Thyroid gland (tissue), 4 donors: ENCODE results near the gene ARHGAP24. TPM values are rescaled to one million over a fixed set of nuclear protein-coding genes. Genes with fewer than 3 reads are reported as not detected.
A peak's percentile ranks its signal among the peaks of the same experiment; 100 is the strongest.

Experiments
- DNase-seq, 2 donors: peaks; one replicate each; pipeline ENCODE4 v3.0.0-alpha.2; 2019
- H3K27ac ChIP-seq, 3 donors: fragments of 200-600 bp; sonication (generic); 1 replicate in 2 of 3; 2 replicates in 1 of 3; pipeline ENCODE4 v1.5.1; 2016 to 2019; ENCODE audit warnings: mild to moderate bottlenecking in 1 of 3, moderate library complexity in 1 of 3
- H3K27me3 ChIP-seq: fragments of 200-600 bp; sonication (generic); one replicate; pipeline ENCODE4 v1.5.1; 2019
- H3K36me3 ChIP-seq, 2 donors: fragments of 200-600 bp; sonication (generic); one replicate each; pipeline ENCODE4 v1.5.1; 2016 to 2019
- H3K4me1 ChIP-seq, 2 donors: fragments of 200-600 bp; sonication (generic); one replicate each; pipeline ENCODE4 v1.5.1; 2017 to 2019
- H3K4me3 ChIP-seq, 3 donors: fragments of 200-600 bp; sonication (generic); replicated peaks in 1 of 3; 1 replicate in 2 of 3; 2 replicates in 1 of 3; pipeline ENCODE4 v1.5.1; 2016; ENCODE audit warnings: mild to moderate bottlenecking in 1 of 3
- H3K9me3 ChIP-seq: fragments of 200-600 bp; sonication (generic); one replicate; pipeline ENCODE4 v1.5.1; 2017
- CTCF ChIP-seq, 6 experiments: fragments of 200-600 bp in 3 of 6; fragments of 450-650 bp in 3 of 6; sonication (generic) in 3 of 6; IDR thresholded peaks; one replicate each; pipeline ENCODE4 v1.5.1; 2016 to 2019; ENCODE audit warnings: antibody characterized with exemption in 6 of 6, mild to moderate bottlenecking in 2 of 6, inconsistent platforms in 1 of 6, moderate library complexity in 1 of 6
- POLR2A ChIP-seq, 2 donors: fragments of 450-650 bp; IDR thresholded peaks; one replicate each; pipeline ENCODE4 v1.6.1; 2017; ENCODE audit warnings: antibody characterized with exemption in 2 of 2, mild to moderate bottlenecking in 2 of 2, moderate library complexity in 1 of 2
- WGBS, 2 donors: methylation state at CpG; one replicate each; pipeline ENCODE4 v1.1.5; 2017; 5-methylcytosine and 5-hydroxymethylcytosine counted together
- intact Hi-C: fragments of 100-400 bp; cut with DNase I; formaldehyde crosslinking; loops from one replicate; pipeline ENCODE4 v1.15.1; 2023
- total RNA-seq, 4 donors: library from RNA; depleted of rRNA; stranded (reverse); fragments of >200 nt; gene quantifications; one replicate each; pipeline ENCODE4 v1.2.3, GENCODE V29; 2016

ARHGAP24 gene
- total RNA-seq, 4 donors from 2014 or later: 20.8 to 70.3 (median 52.4) TPM

GRCh38 chr4:85938902-85939301 lies 464.0 kb downstream of the ARHGAP24 start:
- intact Hi-C loops: no loop called here
- Histone ChIP-seq H3K4me1 (peaks cover 17% of the 10 kb centered on the region in 2 donors), H3K9me3 (no peaks in the 10 kb centered on the region), H3K27ac (peak overlapping the region in 1 of 3 donors; percentile 13), H3K4me3 (no peak overlapping the region), H3K27me3 (no peaks in the 10 kb centered on the region), H3K36me3 (no peaks in the 10 kb centered on the region)
- no peak for DNase-seq
- 89 to 93% methylated on average over 2 of the region's 2 CpGs for WGBS, 2 donors
- TF ChIP-seq CTCF (IDR thresholded peaks at IDR 0.05) (no peak), POLR2A (IDR thresholded peaks at IDR 0.05) (no peak)

GRCh38 chr4:85939595-85939994 lies 464.6 kb downstream of the ARHGAP24 start:
- peak overlapping the region in 1 of 3 donors; percentile 13 for H3K27ac ChIP-seq
- no peaks in the 10 kb centered on the region for H3K9me3 ChIP-seq
- intact Hi-C loops: no loop called here
- no peak overlapping the region for H3K4me3 ChIP-seq
- no peak for DNase-seq
- 89 to 91% methylated on average over 6 of the region's 6 CpGs for WGBS, 2 donors
- no peaks in the 10 kb centered on the region for H3K36me3 ChIP-seq
- TF ChIP-seq CTCF (IDR thresholded peaks at IDR 0.05): no peak
- peaks cover 10 to 17% of the 10 kb centered on the region in 2 donors for H3K4me1 ChIP-seq
- H3K27me3 ChIP-seq: no peaks in the 10 kb centered on the region

GRCh38 chr4:85940151-85940550 lies 465.2 kb downstream of the ARHGAP24 start:
- Histone ChIP-seq H3K27me3 (no peaks in the 10 kb centered on the region), H3K4me3 (no peak overlapping the region), H3K36me3 (no peaks in the 10 kb centered on the region), H3K4me1 (peaks cover 8 to 17% of the 10 kb centered on the region in 2 donors), H3K27ac (no peak overlapping the region), H3K9me3 (no peaks in the 10 kb centered on the region)
- no peak for TF ChIP-seq POLR2A (IDR thresholded peaks at IDR 0.05)
- TF ChIP-seq CTCF (IDR thresholded peaks at IDR 0.05): no peak
- no peak for DNase-seq
- intact Hi-C loops: no loop called here

GRCh38 chr4:85942107-85942506 lies 467.2 kb downstream of the ARHGAP24 start:
- Histone ChIP-seq H3K4me1 (peaks cover 8 to 17% of the 10 kb centered on the region in 2 donors), H3K9me3 (no peaks in the 10 kb centered on the region), H3K27ac (no peak overlapping the region), H3K4me3 (no peak overlapping the region), H3K27me3 (no peaks in the 10 kb centered on the region), H3K36me3 (no peaks in the 10 kb centered on the region)
- 78 to 82% methylated on average over 5 of the region's 5 CpGs for WGBS, 2 donors
- intact Hi-C loops: no loop called here
- no peak for TF ChIP-seq POLR2A (IDR thresholded peaks at IDR 0.05)
- TF ChIP-seq CTCF (IDR thresholded peaks at IDR 0.05): no peak
- no peak for DNase-seq

GRCh38 chr4:85946821-85947220 lies 471.9 kb downstream of the ARHGAP24 start:
- Histone ChIP-seq H3K27me3 (no peaks in the 10 kb centered on the region), H3K36me3 (no peaks in the 10 kb centered on the region), H3K9me3 (no peaks in the 10 kb centered on the region), H3K4me3 (no peak overlapping the region), H3K27ac (no peak overlapping the region), H3K4me1 (no peaks in the 10 kb centered on the region)
- intact Hi-C loops: no loop called here
- DNase-seq: no peak
- no peak for TF ChIP-seq POLR2A (IDR thresholded peaks at IDR 0.05)
- no peak for TF ChIP-seq CTCF (IDR thresholded peaks at IDR 0.05)
